CD14-positive monocyte (primary cell): Measurements from ENCODE around the gene DGCR8. TPM values are rescaled to one million over a fixed set of nuclear protein-coding genes. Genes with fewer than 3 reads are reported as not detected.
A peak's percentile ranks its signal among the peaks of the same experiment; 100 is the strongest.

ENCODE experiments used
- DNase-seq, 3 donors: peaks; one replicate each; pipeline ENCODE4 v3.0.0-alpha.2; 2011 to 2022
- H2AFZ ChIP-seq: 2 replicates; pipeline ENCODE4 v1.6.0; 2012; ENCODE audit warnings: mild to moderate bottlenecking, low read depth, low read length, inconsistent platforms; ENCODE audit not compliant: insufficient read depth, poor library complexity, severe bottlenecking
- H3K27ac ChIP-seq, 2 donors: 1 replicate in 1 of 2; 2 replicates in 1 of 2; pipeline ENCODE4 v1.5.1; 2012 to 2013; ENCODE audit warnings: low read length in 2 of 2, control low read depth in 1 of 2, inconsistent platforms in 1 of 2, low read depth in 1 of 2, mild to moderate bottlenecking in 1 of 2
- H3K27me3 ChIP-seq, 2 donors: one replicate each; pipeline versions ENCODE4 v1.6.0 to v1.6.1; 2011 to 2013; ENCODE audit warnings: low read length in 2 of 2; ENCODE audit not compliant: control insufficient read depth in 2 of 2, insufficient read depth in 2 of 2
- H3K36me3 ChIP-seq, 2 donors: replicated peaks in 1 of 2; 1 replicate in 1 of 2; 2 replicates in 1 of 2; pipeline versions ENCODE4 v1.5.1 to v1.6.1; 2012 to 2013; ENCODE audit warnings: low read length in 2 of 2, control low read depth in 1 of 2, inconsistent platforms in 1 of 2, mild to moderate bottlenecking in 1 of 2; ENCODE audit not compliant: insufficient read depth in 2 of 2, control insufficient read depth in 1 of 2
- H3K4me1 ChIP-seq, 2 donors: 1 replicate in 1 of 2; 2 replicates in 1 of 2; pipeline versions ENCODE4 v1.5.1 to v1.6.1; 2012 to 2013; ENCODE audit warnings: low read length in 2 of 2, control low read depth in 1 of 2, inconsistent platforms in 1 of 2, mild to moderate bottlenecking in 1 of 2, moderate library complexity in 1 of 2; ENCODE audit not compliant: insufficient read depth in 2 of 2, control insufficient read depth in 1 of 2
- H3K4me2 ChIP-seq: replicated peaks from 2 replicates; pipeline ENCODE3; 2012; ENCODE audit warnings: low read length, moderate library complexity, mild to moderate bottlenecking; ENCODE audit not compliant: poor library complexity, severe bottlenecking; ENCODE audit errors: extremely low read depth
- H3K4me3 ChIP-seq, 3 experiments: fragments of 200-600 bp in 1 of 3; sonication (generic) in 1 of 3; replicated peaks in 1 of 3; 1 replicate in 2 of 3; 2 replicates in 1 of 3; pipeline ENCODE4 v1.5.1; 2011 to 2013; ENCODE audit warnings: low read length in 3 of 3, mild to moderate bottlenecking in 3 of 3, control low read depth in 2 of 3, low read depth in 2 of 3, inconsistent platforms in 1 of 3, moderate library complexity in 1 of 3
- H3K79me2 ChIP-seq: 2 replicates; pipeline ENCODE4 v1.6.0; 2012; ENCODE audit warnings: mild to moderate bottlenecking, control low read depth, inconsistent platforms, low read length, moderate library complexity; ENCODE audit not compliant: insufficient read depth
- H3K9ac ChIP-seq: 2 replicates; pipeline ENCODE4 v1.6.0; 2017; ENCODE audit warnings: low read length, mild to moderate bottlenecking; ENCODE audit not compliant: insufficient read depth, poor library complexity, severe bottlenecking
- H3K9me3 ChIP-seq, 2 donors: replicated peaks in 1 of 2; 1 replicate in 1 of 2; 2 replicates in 1 of 2; pipeline versions ENCODE4 v1.5.1 to v1.6.1; 2012 to 2013; ENCODE audit warnings: low read length in 2 of 2, control low read depth in 1 of 2; ENCODE audit not compliant: control insufficient read depth in 1 of 2, insufficient read depth in 1 of 2
- H4K20me1 ChIP-seq: 2 replicates; pipeline ENCODE4 v1.6.0; 2012; ENCODE audit warnings: mild to moderate bottlenecking, low read length, control low read depth, moderate library complexity; ENCODE audit not compliant: insufficient read depth
- H3K27ac Mint-ChIP-seq, 7 donors: one replicate each; pipeline ENCODE4 v1.8.0; 2020; ENCODE audit warnings: mild to moderate bottlenecking in 7 of 7, mixed read lengths in 7 of 7, moderate library complexity in 6 of 7, inconsistent platforms in 2 of 7
- H3K27me3 Mint-ChIP-seq, 3 donors: one replicate each; pipeline ENCODE4 v1.8.0; 2021 to 2022; ENCODE audit warnings: low read depth in 3 of 3, mild to moderate bottlenecking in 3 of 3, mixed read lengths in 3 of 3, moderate library complexity in 3 of 3, inconsistent platforms in 1 of 3
- H3K36me3 Mint-ChIP-seq, 2 donors: one replicate each; pipeline ENCODE4 v1.8.0; 2020; ENCODE audit warnings: mixed read lengths in 2 of 2, inconsistent platforms in 1 of 2, mild to moderate bottlenecking in 1 of 2
- H3K4me1 Mint-ChIP-seq: one replicate; pipeline ENCODE4 v1.8.0; 2020; ENCODE audit warnings: mild to moderate bottlenecking, mixed read lengths
- H3K4me3 Mint-ChIP-seq, 2 donors: one replicate each; pipeline ENCODE4 v1.8.0; 2020; ENCODE audit warnings: mild to moderate bottlenecking in 2 of 2, mixed read lengths in 2 of 2, moderate library complexity in 1 of 2
- H3K9me3 Mint-ChIP-seq, 7 donors: one replicate each; pipeline ENCODE4 v1.8.0; 2020 to 2022; ENCODE audit warnings: mixed read lengths in 7 of 7, mild to moderate bottlenecking in 6 of 7, moderate library complexity in 6 of 7, inconsistent platforms in 2 of 7
- CTCF ChIP-seq: fragments of 200-600 bp; IDR thresholded peaks from one replicate; pipeline ENCODE4 v1.8.0; 2022; ENCODE audit warnings: antibody characterized with exemption, mild to moderate bottlenecking
- WGBS: methylation state at CpG from one replicate; pipeline ENCODE4 v1.1.5; 2013; ENCODE audit warnings: missing lambda C conversion rate; ENCODE audit not compliant: insufficient coverage; 5-methylcytosine and 5-hydroxymethylcytosine counted together
- intact Hi-C, 2 donors: fragments of 100-400 bp; cut with micrococcal nuclease; formaldehyde crosslinking; loops; one replicate each; pipeline versions ENCODE4 v1.15.0 to v1.15.1; 2023
- polyA plus RNA-seq, 3 donors: library from polyadenylated mRNA; depleted of rRNA in 1 of 3; unstranded in 2 of 3; stranded (reverse) in 1 of 3; fragments of 300-500 nt in 2 of 3; fragments of >200 nt in 1 of 3; fragmentation: Illumina TruSeq in 2 of 3; gene quantifications; 1 replicate in 2 of 3; 2 replicates in 1 of 3; pipeline ENCODE4 v1.2.3, GENCODE V29; 2012 to 2021

Gene DGCR8
- polyA plus RNA-seq, 3 donors: 1.2 to 18.7 (median 1.4) TPM

GRCh38 chr22:20130319-20130718 is 50.3 kb downstream of the DGCR8 start:
- H4K20me1 ChIP-seq: peaks cover 29% of the 10 kb centered on the region
- peaks cover 21% of the 10 kb centered on the region for H3K4me1 Mint-ChIP-seq
- peaks cover 22 to 32% of the 10 kb centered on the region in 2 donors for H3K36me3 Mint-ChIP-seq
- H3K9ac ChIP-seq: no peak overlapping the region
- peak overlapping the region in 2 of 7 donors; percentile 50 to 74 for H3K27ac Mint-ChIP-seq
- peak overlapping the region; percentile 93 for H3K4me2 ChIP-seq
- no peak for TF ChIP-seq CTCF
- H3K36me3 ChIP-seq: peaks cover 10 to 23% of the 10 kb centered on the region in 2 donors
- DNase-seq: no peak
- no peak overlapping the region for H3K27ac ChIP-seq
- H3K27me3 Mint-ChIP-seq: no peaks in the 10 kb centered on the region
- H3K9me3 Mint-ChIP-seq: no peaks in the 10 kb centered on the region
- H3K4me1 ChIP-seq: peaks cover 15 to 27% of the 10 kb centered on the region in 2 donors
- intact Hi-C loops: no loop called here
- peaks cover 20% of the 10 kb centered on the region for H3K79me2 ChIP-seq
- H3K9me3 ChIP-seq: no peaks in the 10 kb centered on the region
- H3K4me3 Mint-ChIP-seq: peak overlapping the region in 1 of 2 donors; percentile 73
- H3K27me3 ChIP-seq: no peaks in the 10 kb centered on the region
- H2AFZ ChIP-seq: peak overlapping the region; percentile 83
- 44% methylated on average over 1 of the region's 3 CpGs for WGBS
- peak overlapping the region in 1 of 3 experiments; percentile 81 for H3K4me3 ChIP-seq

GRCh38 chr22:20130731-20131596 is 50.9 kb downstream of the DGCR8 start:
- H3K27ac Mint-ChIP-seq: no peak overlapping the region
- H3K4me1 ChIP-seq: peaks cover 15 to 27% of the 10 kb centered on the region in 2 donors
- H3K27me3 ChIP-seq: no peaks in the 10 kb centered on the region
- no peaks in the 10 kb centered on the region for H3K9me3 ChIP-seq
- H3K4me2 ChIP-seq: peak overlapping the region; percentile 93
- H3K36me3 ChIP-seq: peaks cover 4 to 16% of the 10 kb centered on the region in 2 donors
- DNase-seq: peak; percentile 38 to 48 (median 41)
- H3K79me2 ChIP-seq: peaks cover 20% of the 10 kb centered on the region
- peaks cover 35% of the 10 kb centered on the region for H4K20me1 ChIP-seq
- H3K36me3 Mint-ChIP-seq: peaks cover 16 to 25% of the 10 kb centered on the region in 2 donors
- TF ChIP-seq CTCF: no peak
- intact Hi-C loops: no loop called here
- H3K4me1 Mint-ChIP-seq: peaks cover 21% of the 10 kb centered on the region
- WGBS: 1% methylated on average over 62 of the region's 70 CpGs
- H3K4me3 ChIP-seq: peak overlapping the region; percentile 63 to 88 (median 81)
- H3K27ac ChIP-seq: peak overlapping the region; percentile 49 to 58
- peak overlapping the region; percentile 73 to 76 for H3K4me3 Mint-ChIP-seq
- H3K9ac ChIP-seq: peak overlapping the region; percentile 75
- peak overlapping the region; percentile 83 for H2AFZ ChIP-seq
- H3K27me3 Mint-ChIP-seq: no peaks in the 10 kb centered on the region
- H3K9me3 Mint-ChIP-seq: no peaks in the 10 kb centered on the region
